ENCODE results near the gene CTDP1.

DNA sequence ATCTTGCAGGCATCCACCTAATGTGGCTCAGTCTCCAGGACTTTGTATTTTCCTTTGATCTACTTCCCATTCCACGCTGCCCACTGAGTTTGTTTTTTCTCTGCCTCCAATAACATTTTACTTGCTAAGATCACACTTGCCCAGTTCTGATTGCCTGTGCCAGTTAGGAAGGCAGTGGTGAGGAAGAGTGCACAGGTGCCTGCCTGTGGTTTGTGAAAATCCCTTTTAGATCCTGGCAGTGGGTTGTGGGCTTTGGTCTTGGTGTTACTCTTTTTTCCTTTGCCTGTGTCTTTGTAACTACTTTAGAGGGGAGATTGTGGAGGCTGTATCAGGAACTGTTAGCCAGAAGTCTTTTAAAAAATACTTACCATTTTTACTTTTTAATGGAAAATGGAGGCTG is 81.3 kb downstream of the CTDP1 start:
- TF ChIP-seq POLR2AphosphoS5 (IDR thresholded peaks at IDR 0.05; ENCODE audit: borderline replicate concordance, low read depth, low read length) (no peak), EZH2 (IDR thresholded peaks at IDR 0.05) (no peak), FOXP2 (optimal IDR thresholded peaks at IDR 0.05; ENCODE audit: control extremely low read depth, extremely low read length, insufficient read depth) (no peak)
